OCI-LY1 (cell line): ENCODE measurements around the gene CASZ1.

ENCODE experiments used
- CTCF ChIP-seq: fragments of 200-600 bp; sonication (generic), shearing (Covaris generic); IDR thresholded peaks from 2 replicates; pipeline ENCODE4 v1.5.1; 2017; ENCODE audit warnings: mild to moderate bottlenecking, antibody characterized with exemption, low read length, moderate library complexity, mixed read lengths
- EZH2 ChIP-seq: fragments of 200-600 bp; sonication (generic), shearing (Covaris generic); IDR thresholded peaks from 2 replicates; pipeline ENCODE4 v1.8.0; 2017; ENCODE audit warnings: borderline replicate concordance, mixed run types, mild to moderate bottlenecking, antibody characterized with exemption, low read length, moderate library complexity, mixed read lengths

- TF ChIP-seq CTCF (no peak), EZH2 (no peak)
These were observed 22.1 kb upstream of the CASZ1 start for GRCh38 chr1:10818262-10819197.
